Astrocyte of the spinal cord (primary cell): ENCODE results near the gene VWF.

Experiments used
- DNase-seq: peaks from one replicate; pipeline ENCODE4 v3.0.0; 2011; ENCODE audit warnings: low read depth, low spot score
- H3K4me3 ChIP-seq: 2 replicates; pipeline ENCODE4 v1.5.1; 2011; ENCODE audit warnings: low read depth, mild to moderate bottlenecking, low read length, moderate library complexity
- in situ Hi-C: cut with HindIII; loops from 2 replicates; pipeline ENCODE4 v1.10.0; 2017; ENCODE audit warnings: low sequenced_read_pairs
- TF ChIP-seq, protein P1 (sequence below): IDR thresholded peaks from 2 replicates; pipeline ENCODE4 v1.5.1; 2012; ENCODE audit warnings: low read depth, mild to moderate bottlenecking, low read length, inconsistent platforms

The VWF gene

DNA sequence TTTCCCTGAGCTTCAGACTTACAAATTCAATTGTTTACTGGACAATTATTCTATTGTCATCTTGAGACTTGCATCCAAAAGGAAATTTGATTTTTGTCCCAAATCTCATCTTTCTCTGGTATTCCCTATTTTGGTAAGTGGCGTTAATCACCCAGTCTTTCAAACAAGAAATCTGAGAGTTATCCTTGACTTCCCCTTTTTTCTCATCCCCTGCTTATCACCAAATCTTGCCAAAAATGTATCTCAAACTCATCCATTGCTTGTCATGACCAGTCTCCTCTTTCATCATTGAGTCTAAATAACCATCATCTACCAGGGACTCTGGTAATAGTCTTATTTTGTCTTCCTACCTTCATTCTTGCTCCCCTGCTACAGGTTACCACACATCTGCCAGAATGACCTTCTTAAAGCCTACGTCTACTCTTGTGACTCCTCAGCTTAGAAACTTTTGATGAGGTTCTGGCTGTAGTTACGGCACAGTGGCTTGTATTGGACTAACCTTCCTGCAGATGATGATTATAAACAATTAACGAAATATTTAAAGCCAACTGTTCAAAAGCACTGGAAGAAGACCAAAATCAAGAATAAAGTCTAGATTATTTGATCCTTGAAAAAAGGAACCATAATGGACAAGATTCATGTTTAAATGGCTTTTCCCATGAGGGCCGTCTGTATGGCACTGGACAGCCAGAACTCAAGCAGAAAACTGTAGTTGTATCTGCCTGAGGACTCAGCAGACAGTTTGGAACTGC lies 170.5 kb downstream of the VWF start:
- no peak for DNase-seq
- TF ChIP-seq, protein P1, sequence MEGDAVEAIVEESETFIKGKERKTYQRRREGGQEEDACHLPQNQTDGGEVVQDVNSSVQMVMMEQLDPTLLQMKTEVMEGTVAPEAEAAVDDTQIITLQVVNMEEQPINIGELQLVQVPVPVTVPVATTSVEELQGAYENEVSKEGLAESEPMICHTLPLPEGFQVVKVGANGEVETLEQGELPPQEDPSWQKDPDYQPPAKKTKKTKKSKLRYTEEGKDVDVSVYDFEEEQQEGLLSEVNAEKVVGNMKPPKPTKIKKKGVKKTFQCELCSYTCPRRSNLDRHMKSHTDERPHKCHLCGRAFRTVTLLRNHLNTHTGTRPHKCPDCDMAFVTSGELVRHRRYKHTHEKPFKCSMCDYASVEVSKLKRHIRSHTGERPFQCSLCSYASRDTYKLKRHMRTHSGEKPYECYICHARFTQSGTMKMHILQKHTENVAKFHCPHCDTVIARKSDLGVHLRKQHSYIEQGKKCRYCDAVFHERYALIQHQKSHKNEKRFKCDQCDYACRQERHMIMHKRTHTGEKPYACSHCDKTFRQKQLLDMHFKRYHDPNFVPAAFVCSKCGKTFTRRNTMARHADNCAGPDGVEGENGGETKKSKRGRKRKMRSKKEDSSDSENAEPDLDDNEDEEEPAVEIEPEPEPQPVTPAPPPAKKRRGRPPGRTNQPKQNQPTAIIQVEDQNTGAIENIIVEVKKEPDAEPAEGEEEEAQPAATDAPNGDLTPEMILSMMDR, result no peak
- in situ Hi-C loops, result no loop called here
- H3K4me3 ChIP-seq, result no peak overlapping the region

DNA sequence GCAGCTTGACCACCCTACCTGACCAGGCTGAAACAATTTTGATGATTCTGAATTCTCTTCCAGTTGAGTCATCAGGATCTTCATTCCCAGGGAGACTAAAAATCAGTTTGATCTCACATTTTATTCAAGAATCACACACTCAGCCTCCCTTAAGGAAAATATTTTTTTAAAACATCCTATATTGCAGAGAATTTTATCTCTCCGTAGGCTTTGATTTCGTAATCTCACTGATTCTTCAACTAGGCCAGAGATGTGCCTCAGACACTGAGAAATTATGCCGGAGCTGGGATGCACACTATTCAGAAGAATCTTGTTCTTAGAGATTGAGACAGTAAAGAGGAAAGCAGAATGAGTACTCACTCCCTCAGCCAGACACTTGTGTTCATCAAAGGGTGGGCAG lies 172.4 kb downstream of the VWF start:
- no peak overlapping the region for H3K4me3 ChIP-seq
- TF ChIP-seq, protein P1, result no peak
- no peak for DNase-seq
- in situ Hi-C loops, result no loop called here

DNA sequence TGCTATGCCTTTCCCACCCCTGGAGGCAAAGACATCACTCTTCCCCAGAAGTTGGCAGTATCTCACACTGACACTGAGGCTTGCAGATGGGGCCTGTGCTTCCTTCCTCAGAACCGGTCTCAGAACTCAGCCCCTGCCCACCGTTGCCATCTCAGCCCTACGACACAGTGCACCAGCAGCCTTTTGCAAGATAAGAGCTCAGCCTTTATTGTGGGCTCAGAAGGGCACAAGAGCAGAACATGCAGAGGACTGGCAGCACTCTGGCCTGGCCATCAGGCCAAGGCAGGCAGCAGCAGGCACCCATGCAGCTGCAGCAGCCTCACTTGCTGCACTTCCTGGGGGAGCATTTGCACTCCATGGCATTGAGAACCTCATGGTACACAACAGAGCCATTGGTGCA lies 175.8 kb downstream of the VWF start:
- DNase-seq, result no peak
- H3K4me3 ChIP-seq, result no peak overlapping the region
- in situ Hi-C loops, result no loop called here
- TF ChIP-seq, protein P1, result no peak

DNA sequence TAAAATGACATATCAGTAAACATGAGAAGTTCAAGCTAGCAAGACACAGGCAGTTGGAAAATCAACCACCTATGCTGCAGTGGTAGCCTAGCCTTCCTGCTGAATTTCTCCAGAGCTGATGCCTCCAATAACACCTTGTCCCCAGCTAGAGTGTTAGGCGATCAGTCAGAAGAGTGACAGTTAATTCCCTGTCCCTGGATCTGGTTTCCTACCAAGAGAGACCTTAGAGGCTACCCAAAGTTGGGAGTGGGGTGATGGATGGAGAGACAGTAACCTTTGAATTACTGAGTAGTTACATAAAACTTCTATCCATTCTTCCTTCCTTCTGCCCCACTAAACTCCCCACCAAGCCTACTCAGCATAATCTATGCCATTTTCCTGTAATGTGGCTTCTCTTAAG lies 177.5 kb downstream of the VWF start:
- H3K4me3 ChIP-seq, result no peak overlapping the region
- in situ Hi-C loops, result no loop called here
- DNase-seq, result no peak
- TF ChIP-seq, protein P1, result no peak

DNA sequence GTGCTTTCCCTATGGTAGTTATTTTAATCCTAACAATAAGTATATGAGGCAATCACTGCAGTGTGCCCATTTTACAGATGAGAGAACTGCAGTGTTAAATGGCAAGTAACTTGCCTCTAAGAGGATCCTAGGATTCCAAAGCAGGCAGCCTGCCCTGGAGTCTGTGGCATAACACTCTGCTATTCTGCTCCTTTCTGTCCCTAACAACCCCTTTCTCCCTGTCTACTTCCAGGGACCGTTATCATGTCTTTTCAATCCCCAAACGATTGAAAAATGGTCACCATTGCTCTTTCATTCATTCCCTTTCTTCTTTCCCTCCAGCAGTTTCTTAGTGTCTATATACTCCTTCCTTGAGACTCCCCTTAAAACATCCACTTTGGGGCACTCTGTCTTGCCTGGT lies 178.1 kb downstream of the VWF start:
- DNase-seq, result no peak

DNA sequence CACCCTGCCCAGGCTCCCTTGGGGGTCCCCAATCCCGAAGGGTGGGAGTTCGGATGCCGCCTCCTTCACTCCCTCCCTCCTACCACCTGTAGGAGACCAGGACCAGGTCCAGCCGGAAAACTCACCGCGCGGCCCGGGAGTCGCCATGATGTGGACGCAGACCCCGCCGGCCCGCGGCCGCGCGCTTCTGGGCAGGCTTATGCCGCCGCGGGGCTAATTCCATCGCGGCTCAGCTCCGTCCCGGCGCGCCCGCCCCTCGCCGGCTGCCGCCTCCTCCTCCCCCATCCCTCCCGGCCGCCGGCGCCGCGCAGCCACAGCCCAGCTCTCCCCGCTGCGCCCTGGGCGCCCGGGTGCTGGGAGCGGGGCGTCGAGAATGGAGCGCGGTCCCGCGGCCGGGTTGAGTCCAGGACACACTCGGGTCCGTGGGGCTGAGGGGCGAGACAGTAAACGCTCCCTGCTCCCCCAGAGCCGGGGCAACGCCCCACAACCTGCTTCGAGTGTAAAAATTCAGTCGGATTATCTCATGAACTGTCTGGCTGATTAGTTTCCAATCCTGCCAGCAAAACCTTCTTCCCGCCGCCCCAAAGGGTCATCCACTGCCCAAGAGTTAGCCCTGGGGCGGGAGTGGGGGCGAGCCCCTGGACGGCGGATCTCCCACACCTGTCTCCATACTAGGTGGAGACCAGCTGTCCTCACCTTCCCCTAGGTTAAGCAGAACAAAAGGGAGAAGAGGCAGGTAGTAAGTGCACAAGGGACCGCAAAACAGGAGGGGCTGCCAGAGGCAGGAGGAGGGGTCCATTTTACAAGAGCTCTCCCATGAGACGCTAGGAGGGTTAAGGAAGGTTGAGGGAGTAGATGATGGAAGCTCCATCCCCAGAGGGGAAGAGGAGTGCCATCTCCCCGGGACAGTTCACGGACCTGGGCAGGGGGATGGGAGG lies 179.1 kb downstream of the VWF start, which contains the start of gene ANO2:
Gene ANO2, minus strand, starts transcription at position 189 of the 938 bp plus-strand sequence. Its CDS starts 42 bp downstream, at position 147.
- H3K4me3 ChIP-seq, result peak within 1 kb of the TSS; percentile 32
- in situ Hi-C loops, result no loop called here
- no peak for DNase-seq
- TF ChIP-seq, protein P1, result no peak

More for the DNA sequence above, 178.1 kb downstream of the VWF start:
- in situ Hi-C loops, result no loop called here
- no peak overlapping the region for H3K4me3 ChIP-seq
- TF ChIP-seq, protein P1, result no peak
